ENCODE results near the gene LRRC63.
"Not testable (repeated sequence)": the region's sequence is repeated elsewhere in the genome, so short reads cannot be mapped to it uniquely, and the experiment has no call there.

Gene LRRC63

GRCh38 chr13:46214741-46215140 is 3.0 kb downstream of the LRRC63 start:
- H3K36me3 ChIP-seq (ENCODE audit: control insufficient read depth in 2 of 2, insufficient read depth in 1 of 2, low read length in 2 of 2); H3K9me3 ChIP-seq (ENCODE audit: control insufficient read depth, insufficient read depth, low read depth, low read length); CTCF ChIA-PET; POLR2A ChIA-PET; H3K4me3 ChIP-seq (ENCODE audit: low read depth, low read length); H3K4me1 ChIP-seq (ENCODE audit: control insufficient read depth, insufficient read depth, low read length); H3K27ac ChIP-seq (ENCODE audit: extremely low read depth, low read depth, low read length): not testable (repeated sequence)
- 0 out of 2 replicates have a peak, but pooled peaks have one; percentile 16 for TF ChIP-seq ZNF280D (tag by site-specific recombination; IDR thresholded peaks at IDR 0.05)
- TF ChIP-seq ZNF146 (tag by site-specific recombination; IDR thresholded peaks at IDR 0.05): peak; percentile 96

DNA sequence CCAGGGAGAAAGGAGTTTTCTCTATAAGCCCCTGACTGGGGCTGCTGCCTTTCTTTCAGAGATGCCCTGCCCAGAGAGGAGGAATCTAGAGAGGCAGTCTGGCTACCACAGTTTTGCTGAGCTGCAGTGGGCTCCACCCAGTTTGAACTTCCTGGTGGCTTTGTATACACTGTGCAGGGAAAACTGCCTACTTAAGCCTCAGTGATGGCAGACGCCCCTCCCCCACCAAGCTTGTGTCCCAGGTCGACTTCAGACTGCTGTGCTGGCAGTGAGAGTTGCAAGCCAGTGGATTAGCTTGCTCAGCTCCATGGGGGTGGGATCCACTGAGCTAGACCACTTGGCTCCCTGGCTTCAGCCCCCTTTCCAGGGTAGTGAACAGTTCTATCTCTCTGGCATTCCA is 8.5 kb downstream of the LRRC63 start:
- CTCF ChIA-PET: not testable (repeated sequence)

DNA sequence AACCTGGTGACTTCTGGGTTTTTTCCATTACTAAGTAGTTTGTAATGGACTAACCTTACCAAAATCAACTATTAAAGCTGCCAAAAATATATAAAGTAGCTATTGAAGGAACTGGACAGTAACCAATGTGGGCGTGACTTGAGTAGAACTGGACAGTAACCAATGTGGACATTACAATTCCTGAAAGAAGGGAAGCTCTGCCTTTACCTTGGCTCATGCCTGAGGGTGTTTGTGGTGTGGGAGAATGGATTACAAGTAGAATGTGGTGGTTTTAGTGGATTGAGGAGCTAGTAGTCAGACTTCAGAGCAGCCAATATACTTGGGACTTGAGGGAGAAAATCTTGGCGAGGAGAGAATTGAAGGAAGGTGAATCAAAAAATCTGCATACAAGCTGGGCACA is 17.5 kb downstream of the LRRC63 start:
- no peaks in the 10 kb centered on the region for H3K4me1 ChIP-seq (ENCODE audit: control insufficient read depth, insufficient read depth, low read length)
- H3K27ac ChIP-seq (ENCODE audit: extremely low read depth, low read depth, low read length): no peak overlapping the region
- ChIA-PET CTCF (no interaction called here), POLR2A (no interaction called here)
- H3K4me3 ChIP-seq (ENCODE audit: low read depth, low read length): no peak overlapping the region
- H3K9me3 ChIP-seq (ENCODE audit: control insufficient read depth, insufficient read depth, low read depth, low read length): no peaks in the 10 kb centered on the region
- no peaks in the 10 kb centered on the region for H3K36me3 ChIP-seq (ENCODE audit: control insufficient read depth in 2 of 2, insufficient read depth in 1 of 2, low read length in 2 of 2)
- TF ChIP-seq ZNF707 (tag by site-specific recombination; IDR thresholded peaks at IDR 0.05) (no peak), ZNF585B (tag by site-specific recombination; IDR thresholded peaks at IDR 0.05) (no peak), KLF10 (tag by site-specific recombination; IDR thresholded peaks at IDR 0.05) (no peak), ZBTB7A (tag by site-specific recombination; IDR thresholded peaks at IDR 0.05; ENCODE audit: low read depth) (no peak), ZNF302 (tag by site-specific recombination; IDR thresholded peaks at IDR 0.05; ENCODE audit: low read depth) (no peak), ZNF184 (tag by site-specific recombination; IDR thresholded peaks at IDR 0.05) (no peak)

More for the DNA sequence above, 8.5 kb downstream of the LRRC63 start:
- H3K36me3 ChIP-seq (ENCODE audit: control insufficient read depth in 2 of 2, insufficient read depth in 1 of 2, low read length in 2 of 2); H3K4me3 ChIP-seq (ENCODE audit: low read depth, low read length); H3K9me3 ChIP-seq (ENCODE audit: control insufficient read depth, insufficient read depth, low read depth, low read length); H3K27ac ChIP-seq (ENCODE audit: extremely low read depth, low read depth, low read length); H3K4me1 ChIP-seq (ENCODE audit: control insufficient read depth, insufficient read depth, low read length): not testable (repeated sequence)
- POLR2A ChIA-PET: interaction anchor here (0.7 kb wide), 1 partner anchor 285 kb away, joined by 3 read pairs; no protein-coding TSS in a partner anchor

DNA sequence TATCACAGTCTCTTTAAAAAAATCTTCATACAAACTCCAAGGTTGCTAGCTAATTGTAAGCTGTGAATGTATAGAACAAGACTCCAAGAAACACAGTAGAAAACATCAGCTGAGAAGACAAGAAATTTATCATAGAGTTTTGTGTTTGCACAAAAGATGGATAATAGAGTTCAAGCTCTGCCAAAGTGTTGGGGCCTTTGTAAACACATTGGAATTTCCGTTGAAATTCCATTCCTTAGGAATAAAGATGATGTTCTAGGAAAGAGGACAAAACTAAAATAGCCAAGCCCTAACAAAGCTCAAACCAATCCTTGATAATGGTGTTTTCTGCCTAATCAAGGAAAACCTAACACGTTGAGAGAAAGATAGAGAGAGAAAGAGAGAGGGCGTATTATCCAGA is 20.6 kb downstream of the LRRC63 start:
- ChIA-PET POLR2A (no interaction called here), CTCF (no interaction called here)
- H3K27ac ChIP-seq (ENCODE audit: extremely low read depth, low read depth, low read length): no peak overlapping the region
- H3K36me3 ChIP-seq (ENCODE audit: control insufficient read depth in 2 of 2, insufficient read depth in 1 of 2, low read length in 2 of 2): no peaks in the 10 kb centered on the region
- H3K4me3 ChIP-seq (ENCODE audit: low read depth, low read length): no peak overlapping the region
- no peaks in the 10 kb centered on the region for H3K4me1 ChIP-seq (ENCODE audit: control insufficient read depth, insufficient read depth, low read length)
- H3K9me3 ChIP-seq (ENCODE audit: control insufficient read depth, insufficient read depth, low read depth, low read length): no peaks in the 10 kb centered on the region
- TF ChIP-seq SP2 (tag by site-specific recombination; IDR thresholded peaks at IDR 0.05) (no peak), ZNF132 (tag by site-specific recombination; IDR thresholded peaks at IDR 0.05; ENCODE audit: borderline replicate concordance) (no peak), IKZF3 (tag by site-specific recombination; IDR thresholded peaks at IDR 0.05) (no peak), ZNF280C (tag by site-specific recombination; IDR thresholded peaks at IDR 0.05) (no peak), ZNF701 (tag by site-specific recombination; IDR thresholded peaks at IDR 0.05) (no peak), ZNF133 (tag by site-specific recombination; IDR thresholded peaks at IDR 0.05) (no peak), ZNF311 (tag by site-specific recombination; IDR thresholded peaks at IDR 0.05; ENCODE audit: borderline replicate concordance) (no peak), GFI1B (tag by site-specific recombination; IDR thresholded peaks at IDR 0.05) (no peak), ZNF433 (tag by site-specific recombination; IDR thresholded peaks at IDR 0.05; ENCODE audit: low read depth) (no peak), ZNF501 (tag by site-specific recombination; IDR thresholded peaks at IDR 0.05) (no peak)
- TF ChIP-seq, protein P1, sequence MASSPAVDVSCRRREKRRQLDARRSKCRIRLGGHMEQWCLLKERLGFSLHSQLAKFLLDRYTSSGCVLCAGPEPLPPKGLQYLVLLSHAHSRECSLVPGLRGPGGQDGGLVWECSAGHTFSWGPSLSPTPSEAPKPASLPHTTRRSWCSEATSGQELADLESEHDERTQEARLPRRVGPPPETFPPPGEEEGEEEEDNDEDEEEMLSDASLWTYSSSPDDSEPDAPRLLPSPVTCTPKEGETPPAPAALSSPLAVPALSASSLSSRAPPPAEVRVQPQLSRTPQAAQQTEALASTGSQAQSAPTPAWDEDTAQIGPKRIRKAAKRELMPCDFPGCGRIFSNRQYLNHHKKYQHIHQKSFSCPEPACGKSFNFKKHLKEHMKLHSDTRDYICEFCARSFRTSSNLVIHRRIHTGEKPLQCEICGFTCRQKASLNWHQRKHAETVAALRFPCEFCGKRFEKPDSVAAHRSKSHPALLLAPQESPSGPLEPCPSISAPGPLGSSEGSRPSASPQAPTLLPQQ (tag by site-specific recombination; IDR thresholded peaks at IDR 0.05): no peak
